A549 (cell line): Measurements from ENCODE around the gene TENT4A. TPM values are rescaled to one million over a fixed set of nuclear protein-coding genes. Genes with fewer than 3 reads are reported as not detected.

Experiments
- ATAC-seq, 2 experiments: fragments of 200-7000 bp in 1 of 2; fragments of >200 bp in 1 of 2; cut with Nextera tagmentation in 1 of 2; cut with Tn5 transposase in 1 of 2; 3 replicates each; pipeline versions ENCODE4 v1.8.0 to v1.9.1; 2018 to 2020; ENCODE audit warnings: mild to moderate bottlenecking in 1 of 2, moderate library complexity in 1 of 2
- CTCF ChIA-PET: fragments of 300-600 bp; sonication (Branson Sonifier 250); formaldehyde crosslinking; extraction: SDS; loops from one replicate; lab custom pipeline; 2021; ENCODE audit warnings: antibody characterized with exemption, inconsistent platforms; lab: Yijun Ruan, JAX
- POLR2A ChIA-PET: fragments of 350-600 bp; formaldehyde crosslinking; extraction: SDS; loops from one replicate; lab custom pipeline; 2021; ENCODE audit warnings: antibody characterized with exemption, inconsistent platforms; lab: Yijun Ruan, JAX
- DNase-seq, 2 experiments: peaks; one replicate each; pipeline versions ENCODE4 v3.0.0 to v3.0.0-alpha.2; 2011 to 2016; ENCODE audit warnings: low read depth in 1 of 2, low spot score in 1 of 2
- FAIRE-seq: peaks from 2 replicates; lab custom pipeline; 2011; peaks lifted over from hg19 to GRCh38; lab: Jason Lieb, UNC
- H3K27ac ChIP-seq, 2 experiments: fragments of >200 bp; sonication (Bioruptor Twin); formaldehyde crosslinking; 3 replicates each; pipeline ENCODE4 v1.5.1; 2016 to 2017
- H3K4me1 ChIP-seq: fragments of >200 bp; sonication (Bioruptor Twin); formaldehyde crosslinking; 3 replicates; pipeline ENCODE4 v1.6.1; 2016
- H3K4me2 ChIP-seq: fragments of >200 bp; sonication (Bioruptor Twin); formaldehyde crosslinking; 3 replicates; pipeline ENCODE4 v1.6.1; 2016
- H3K4me3 ChIP-seq: fragments of >200 bp; sonication (Bioruptor Twin); formaldehyde crosslinking; 3 replicates; pipeline ENCODE4 v1.5.1; 2016
- H3K9me3 ChIP-seq: fragments of >200 bp; sonication (Bioruptor Twin); formaldehyde crosslinking; 3 replicates; pipeline ENCODE4 v1.6.1; 2016
- ATOH8 ChIP-seq: fragments of 250-450 bp; sonication (Bioruptor Pico); IDR thresholded peaks from 2 replicates; pipeline ENCODE4 v1.5.0; 2020; ENCODE audit warnings: low read depth, mild to moderate bottlenecking, moderate library complexity
- CBX2 ChIP-seq: fragments of 200-600 bp; sonication (generic); IDR thresholded peaks from 2 replicates; pipeline ENCODE4 v1.6.1; 2016; ENCODE audit warnings: low read depth, mild to moderate bottlenecking, borderline replicate concordance
- CHD2 ChIP-seq: fragments of 150-350 bp; IDR thresholded peaks from 2 replicates; pipeline ENCODE4 v1.6.1; 2014; ENCODE audit warnings: low read length; ENCODE audit not compliant: partially characterized antibody
- E2F6 ChIP-seq: IDR thresholded peaks from 2 replicates; pipeline ENCODE4 v1.6.1; 2012; ENCODE audit warnings: low read depth, borderline replicate concordance
- EHMT2 ChIP-seq: fragments of 200-600 bp; sonication (generic); IDR thresholded peaks from 2 replicates; pipeline ENCODE4 v1.6.1; 2016; ENCODE audit warnings: antibody characterized with exemption, low read depth, mild to moderate bottlenecking, moderate library complexity
- FOXS1 ChIP-seq: fragments of 250-450 bp; sonication (Bioruptor Pico); IDR thresholded peaks from 2 replicates; pipeline ENCODE4 v1.5.0; 2020; ENCODE audit warnings: mild to moderate bottlenecking, moderate library complexity
- HES2 ChIP-seq: fragments of >200 bp; sonication (Bioruptor Twin); formaldehyde crosslinking; IDR thresholded peaks from 2 replicates; pipeline ENCODE4 v1.6.1; 2016
- HEYL ChIP-seq: fragments of 250-450 bp; sonication (Bioruptor Pico); IDR thresholded peaks from 2 replicates; pipeline ENCODE4 v1.8.0; 2021; ENCODE audit warnings: mild to moderate bottlenecking, moderate library complexity
- HOXA7 ChIP-seq: fragments of 250-450 bp; sonication (Bioruptor Pico); IDR thresholded peaks from 2 replicates; pipeline ENCODE4 v1.5.0; 2020; ENCODE audit warnings: mild to moderate bottlenecking, moderate library complexity
- HOXB13 ChIP-seq: fragments of 250-450 bp; sonication (Bioruptor Pico); IDR thresholded peaks from 2 replicates; pipeline ENCODE4 v1.5.0; 2020; ENCODE audit warnings: low read depth, mild to moderate bottlenecking, moderate library complexity
- HOXB5 ChIP-seq: fragments of 250-450 bp; sonication (Bioruptor Pico); IDR thresholded peaks from 2 replicates; pipeline ENCODE4 v1.5.0; 2020; ENCODE audit warnings: mild to moderate bottlenecking, moderate library complexity
- MAFK ChIP-seq: fragments of 450-650 bp; IDR thresholded peaks from 2 replicates; pipeline ENCODE4 v1.6.1; 2014; ENCODE audit not compliant: partially characterized antibody
- MYC ChIP-seq: IDR thresholded peaks from 2 replicates; pipeline ENCODE4 v1.6.1; 2012; ENCODE audit warnings: mild to moderate bottlenecking, inconsistent platforms, low read length, improper control_type of control experiment, borderline replicate concordance
- NFE2L2 ChIP-seq: fragments of 150-350 bp; conservative IDR thresholded peaks from 2 replicates; pipeline ENCODE4 v1.6.1; 2014; ENCODE audit warnings: low read length
- PBX3 ChIP-seq: IDR thresholded peaks from 2 replicates; pipeline ENCODE4 v1.6.1; 2012
- RCOR1 ChIP-seq: fragments of 150-350 bp; IDR thresholded peaks from 2 replicates; pipeline ENCODE4 v1.6.1; 2014; ENCODE audit warnings: antibody characterized with exemption, low read length, low read depth
- SMC3 ChIP-seq: fragments of >200 bp; sonication (Bioruptor Twin); formaldehyde crosslinking; IDR thresholded peaks from 3 replicates; pipeline ENCODE4 v1.6.1; 2018; ENCODE audit warnings: inconsistent platforms
- TFCP2L1 ChIP-seq: fragments of 250-450 bp; sonication (Bioruptor Pico); IDR thresholded peaks from 2 replicates; pipeline ENCODE4 v1.5.0; 2021; ENCODE audit warnings: mild to moderate bottlenecking
- USF2 ChIP-seq: fragments of 450-650 bp; IDR thresholded peaks from 2 replicates; pipeline ENCODE4 v1.6.1; 2014; ENCODE audit warnings: antibody characterized with exemption
- ZC3H11A ChIP-seq: fragments of 450-650 bp; IDR thresholded peaks from 2 replicates; pipeline ENCODE4 v1.6.1; 2014; ENCODE audit warnings: antibody characterized with exemption, mild to moderate bottlenecking
- ZNF302 ChIP-seq: fragments of 250-450 bp; sonication (Bioruptor Pico); IDR thresholded peaks from 2 replicates; pipeline ENCODE4 v1.9.0; 2021; ENCODE audit warnings: inconsistent platforms, mild to moderate bottlenecking, moderate library complexity
- ZSCAN20 ChIP-seq: fragments of 250-450 bp; sonication (Bioruptor Pico); IDR thresholded peaks from 2 replicates; pipeline ENCODE4 v1.8.0; 2022; ENCODE audit warnings: mild to moderate bottlenecking, moderate library complexity
- WGBS: methylation state at CpG from one replicate; pipeline ENCODE4 v1.1.6; 2017; ENCODE audit errors: missing lambda C conversion rate; 5-methylcytosine and 5-hydroxymethylcytosine counted together
- polyA plus RNA-seq, 4 experiments: library from polyadenylated mRNA; depleted of rRNA in 3 of 4; stranded (reverse); fragments of >200 nt; fragmentation: RNase III in 1 of 4; extraction: RNeasy Plus Mini Kit Qiagen cat#74134 plus additional on column Dnase treatment in 1 of 4; gene quantifications; 2 replicates in 3 of 4; 3 replicates in 1 of 4; pipeline ENCODE4 v1.2.3, GENCODE V29; 2011 to 2017

Gene TENT4A
- polyA plus RNA-seq, 2 of the 4 experiments (the other 2 are of a cell fraction) = 7.2 to 15.2 TPM

- 85% methylated on average over 7 of the region's 7 CpGs for WGBS
- H3K27ac ChIP-seq = no peak overlapping the region
- H3K4me2 ChIP-seq = no peak overlapping the region
- H3K4me1 ChIP-seq = no peaks in the 10 kb centered on the region
- ATAC-seq (no peak), DNase-seq (no peak), FAIRE-seq (no peak)
- H3K9me3 ChIP-seq = no peaks in the 10 kb centered on the region
- no peak for TF ChIP-seq ZNF302 (CRISPR knock-in tag)
- TF ChIP-seq EHMT2 = no peak
- H3K4me3 ChIP-seq = no peak overlapping the region
- ChIA-PET POLR2A (no interaction called here), CTCF (interaction anchor here (0.7 to 1.7 kb wide), 3 partner anchors 8 to 23 kb away, joined by 3 to 5 read pairs (median 5); no protein-coding TSS in a partner anchor)
These were observed 75.2 kb downstream of the TENT4A start for GRCh38 chr5:6788439-6788838.

- ChIA-PET CTCF (interaction anchor here (0.7 kb wide), 1 partner anchor 968 kb away, joined by 3 read pairs; no protein-coding TSS in a partner anchor), POLR2A (no interaction called here)
- H3K4me2 ChIP-seq = no peak overlapping the region
- FAIRE-seq (no peak), ATAC-seq (no peak)
- no peaks in the 10 kb centered on the region for H3K4me1 ChIP-seq
- H3K4me3 ChIP-seq = no peak overlapping the region
- no peaks in the 10 kb centered on the region for H3K9me3 ChIP-seq
- H3K27ac ChIP-seq = no peak overlapping the region
- 86% methylated on average over 15 of the region's 15 CpGs for WGBS
- TF ChIP-seq SMC3 (no peak), HOXB5 (no peak), PBX3 (no peak), HEYL (CRISPR knock-in tag) (no peak), CBX2 (no peak), USF2 (no peak), ZSCAN20 (CRISPR knock-in tag) (no peak), CHD2 (no peak), E2F6 (no peak), ATOH8 (CRISPR knock-in tag) (no peak), ZC3H11A (no peak), HOXB13 (CRISPR knock-in tag) (no peak), FOXS1 (CRISPR knock-in tag) (no peak), RCOR1 (no peak), HES2 (no peak), MYC (no peak), NFE2L2 (no peak), HOXA7 (no peak)
- TF ChIP-seq, all 56 proteins: peak for 0
- no peak for DNase-seq
These were observed 75.9 kb downstream of the TENT4A start for GRCh38 chr5:6788956-6789649.

- no peak overlapping the region for H3K4me2 ChIP-seq
- no peaks in the 10 kb centered on the region for H3K4me1 ChIP-seq
- DNase-seq (no peak), FAIRE-seq (no peak), ATAC-seq (no peak; a peak in 1 of 6 replicates)
- TF ChIP-seq TFCP2L1 (CRISPR knock-in tag) (no peak), ZSCAN20 (CRISPR knock-in tag) (no peak), MAFK (no peak)
- ChIA-PET CTCF (no interaction called here), POLR2A (no interaction called here)
- H3K27ac ChIP-seq = no peak overlapping the region
- 79% methylated on average over 8 of the region's 8 CpGs for WGBS
- H3K9me3 ChIP-seq = no peaks in the 10 kb centered on the region
- H3K4me3 ChIP-seq = no peak overlapping the region
These were observed 77.2 kb downstream of the TENT4A start for GRCh38 chr5:6790346-6790865.
